Measurements from ENCODE around the gene DLL3.
"Not testable (repeated sequence)": the region's sequence is repeated elsewhere in the genome, so short reads cannot be mapped to it uniquely, and the experiment has no call there.

The DLL3 gene

DNA sequence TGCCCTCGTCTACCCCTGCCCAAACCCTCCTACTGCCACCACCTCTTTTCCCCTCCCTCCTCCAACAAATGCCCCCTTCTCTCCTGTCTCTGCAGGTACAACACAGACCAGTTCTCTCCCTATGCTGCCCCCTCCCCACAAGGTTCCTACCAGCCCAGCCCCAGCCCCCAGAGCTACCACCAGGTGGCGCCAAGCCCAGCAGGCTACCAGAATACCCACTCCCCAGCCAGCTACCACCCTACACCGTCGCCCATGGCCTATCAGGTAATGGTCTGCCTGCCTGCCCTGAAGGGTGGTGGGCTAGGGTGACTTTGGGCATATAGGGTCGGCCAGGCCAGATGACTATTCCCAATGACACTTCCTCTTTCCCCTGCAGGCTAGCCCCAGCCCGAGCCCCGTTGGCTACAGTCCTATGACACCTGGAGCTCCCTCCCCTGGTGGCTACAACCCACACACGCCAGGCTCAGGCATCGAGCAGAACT lies 24.6 kb upstream of the DLL3 start:
- H3K27me3 ChIP-seq (ENCODE audit: insufficient read depth, low read length) = no peaks in the 10 kb centered on the region
- peaks cover 74% of the 10 kb centered on the region for H3K36me3 ChIP-seq (ENCODE audit: insufficient read depth, low read length)
- no peak for TF ChIP-seq EZH2 (IDR thresholded peaks at IDR 0.05; ENCODE audit: borderline replicate concordance, low read length)
- TF ChIP-seq, protein P1, sequence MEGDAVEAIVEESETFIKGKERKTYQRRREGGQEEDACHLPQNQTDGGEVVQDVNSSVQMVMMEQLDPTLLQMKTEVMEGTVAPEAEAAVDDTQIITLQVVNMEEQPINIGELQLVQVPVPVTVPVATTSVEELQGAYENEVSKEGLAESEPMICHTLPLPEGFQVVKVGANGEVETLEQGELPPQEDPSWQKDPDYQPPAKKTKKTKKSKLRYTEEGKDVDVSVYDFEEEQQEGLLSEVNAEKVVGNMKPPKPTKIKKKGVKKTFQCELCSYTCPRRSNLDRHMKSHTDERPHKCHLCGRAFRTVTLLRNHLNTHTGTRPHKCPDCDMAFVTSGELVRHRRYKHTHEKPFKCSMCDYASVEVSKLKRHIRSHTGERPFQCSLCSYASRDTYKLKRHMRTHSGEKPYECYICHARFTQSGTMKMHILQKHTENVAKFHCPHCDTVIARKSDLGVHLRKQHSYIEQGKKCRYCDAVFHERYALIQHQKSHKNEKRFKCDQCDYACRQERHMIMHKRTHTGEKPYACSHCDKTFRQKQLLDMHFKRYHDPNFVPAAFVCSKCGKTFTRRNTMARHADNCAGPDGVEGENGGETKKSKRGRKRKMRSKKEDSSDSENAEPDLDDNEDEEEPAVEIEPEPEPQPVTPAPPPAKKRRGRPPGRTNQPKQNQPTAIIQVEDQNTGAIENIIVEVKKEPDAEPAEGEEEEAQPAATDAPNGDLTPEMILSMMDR (IDR thresholded peaks at IDR 0.05; ENCODE audit: low read length) = peak; percentile 92
- H3F3A ChIP-seq (ENCODE audit: insufficient read depth, low read length) = peaks cover 4% of the 10 kb centered on the region; the same call in 1 of the 2 replicates
- H3K79me2 ChIP-seq (ENCODE audit: insufficient read depth, low read length) = no peaks in the 10 kb centered on the region
- no peaks in the 10 kb centered on the region for H3K9me2 ChIP-seq (ENCODE audit: low read depth, low read length)
- no peaks in the 10 kb centered on the region for H4K20me1 ChIP-seq (ENCODE audit: insufficient read depth, low read length)
- H3K4me1 ChIP-seq (ENCODE audit: insufficient read depth, low read length, severe bottlenecking) = no peaks in the 10 kb centered on the region
- H3K27ac ChIP-seq (ENCODE audit: low read depth, low read length, poor library complexity, severe bottlenecking) = no peak overlapping the region
- H3K4me3 ChIP-seq (ENCODE audit: low read depth, low read length, poor library complexity, severe bottlenecking) = no peak overlapping the region
- H3K4me2 ChIP-seq (ENCODE audit: low read length) = no peak overlapping the region
- H2AFZ ChIP-seq (ENCODE audit: low read length) = no peak overlapping the region
- no peak overlapping the region for H3K9ac ChIP-seq (ENCODE audit: low read length)
- H3K9me3 ChIP-seq (ENCODE audit: low read length) = no peaks in the 10 kb centered on the region

DNA sequence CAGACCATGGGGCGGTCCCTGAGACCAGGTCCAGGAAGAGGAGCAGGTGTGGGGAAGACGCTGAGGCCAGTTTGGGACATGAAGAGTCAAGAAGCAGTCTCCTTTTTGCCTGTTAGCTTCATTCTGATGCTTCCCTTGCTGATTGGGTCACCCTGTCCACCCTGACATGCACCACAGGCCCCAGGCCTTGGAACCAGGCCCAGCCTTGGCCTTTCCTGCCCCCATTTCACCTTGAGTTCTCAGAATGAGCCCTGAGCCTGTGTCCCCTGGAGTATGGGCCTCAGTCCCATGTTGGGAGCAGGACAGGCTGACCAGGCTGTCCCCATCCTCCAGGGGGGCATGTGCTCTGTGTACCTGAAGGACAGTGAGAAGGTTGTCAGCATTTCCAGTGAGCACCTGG lies 23.0 kb upstream of the DLL3 start:
- H3F3A ChIP-seq (ENCODE audit: insufficient read depth, low read length) = peaks cover 4% of the 10 kb centered on the region; the same call in 1 of the 2 replicates
- no peak overlapping the region for H3K4me2 ChIP-seq (ENCODE audit: low read length)
- H3K9me3 ChIP-seq (ENCODE audit: low read length) = no peaks in the 10 kb centered on the region
- H3K9me2 ChIP-seq (ENCODE audit: low read depth, low read length) = no peaks in the 10 kb centered on the region
- no peak overlapping the region for H2AFZ ChIP-seq (ENCODE audit: low read length)
- peaks cover 13% of the 10 kb centered on the region for H3K4me1 ChIP-seq (ENCODE audit: insufficient read depth, low read length, severe bottlenecking)
- H3K36me3 ChIP-seq (ENCODE audit: insufficient read depth, low read length) = peaks cover 59% of the 10 kb centered on the region
- no peaks in the 10 kb centered on the region for H3K27me3 ChIP-seq (ENCODE audit: insufficient read depth, low read length)
- peaks cover under 1% of the 10 kb centered on the region; the same call in 1 of the 2 replicates for H3K79me2 ChIP-seq (ENCODE audit: insufficient read depth, low read length)
- H3K4me3 ChIP-seq (ENCODE audit: low read depth, low read length, poor library complexity, severe bottlenecking) = no peak overlapping the region
- no peak overlapping the region for H3K9ac ChIP-seq (ENCODE audit: low read length)
- no peaks in the 10 kb centered on the region for H4K20me1 ChIP-seq (ENCODE audit: insufficient read depth, low read length)
- TF ChIP-seq, protein P1 (IDR thresholded peaks at IDR 0.05; ENCODE audit: low read length) = no peak
- TF ChIP-seq EZH2 (IDR thresholded peaks at IDR 0.05; ENCODE audit: borderline replicate concordance, low read length) = no peak
- H3K27ac ChIP-seq (ENCODE audit: low read depth, low read length, poor library complexity, severe bottlenecking) = no peak overlapping the region

DNA sequence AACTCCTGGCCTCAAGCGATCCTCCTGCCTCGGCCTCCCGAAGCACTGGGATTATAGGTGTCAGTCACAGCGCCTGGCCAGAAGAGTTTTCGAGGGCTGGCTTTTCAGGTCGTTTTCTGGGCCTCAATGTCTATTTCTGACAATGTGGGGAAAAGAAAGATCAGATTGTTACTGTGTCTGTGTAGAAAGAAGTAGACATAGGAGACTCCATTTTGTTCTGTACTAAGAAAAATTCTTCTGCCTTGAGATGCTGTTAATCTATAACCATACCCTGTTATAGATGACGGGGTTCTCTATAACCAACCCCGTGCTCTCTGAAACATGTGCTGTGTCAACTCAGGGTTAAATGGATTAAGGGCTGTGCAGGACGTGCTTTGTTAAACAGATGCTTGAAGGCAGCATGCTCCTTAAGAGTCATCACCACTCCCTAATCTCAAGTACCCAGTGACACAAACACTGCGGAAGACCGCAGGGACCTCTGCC lies 19.4 kb upstream of the DLL3 start:
- H3F3A ChIP-seq (ENCODE audit: insufficient read depth, low read length); H2AFZ ChIP-seq (ENCODE audit: low read length); H3K4me3 ChIP-seq (ENCODE audit: low read depth, low read length, poor library complexity, severe bottlenecking); H3K9me2 ChIP-seq (ENCODE audit: low read depth, low read length); H3K9me3 ChIP-seq (ENCODE audit: low read length); H4K20me1 ChIP-seq (ENCODE audit: insufficient read depth, low read length); H3K27me3 ChIP-seq (ENCODE audit: insufficient read depth, low read length): not testable (repeated sequence)
- peak overlapping the region; percentile 98; the same call in 1 of the 2 replicates for H3K9ac ChIP-seq (ENCODE audit: low read length)
- H3K4me2 ChIP-seq (ENCODE audit: low read length) = peak overlapping the region; percentile 100; the same call in 1 of the 2 replicates
- peaks cover 46% of the 10 kb centered on the region for H3K36me3 ChIP-seq (ENCODE audit: insufficient read depth, low read length)
- H3K79me2 ChIP-seq (ENCODE audit: insufficient read depth, low read length) = peaks cover 11% of the 10 kb centered on the region
- H3K4me1 ChIP-seq (ENCODE audit: insufficient read depth, low read length, severe bottlenecking) = peaks cover 24% of the 10 kb centered on the region
- H3K27ac ChIP-seq (ENCODE audit: low read depth, low read length, poor library complexity, severe bottlenecking) = peak overlapping the region; percentile 78

DNA sequence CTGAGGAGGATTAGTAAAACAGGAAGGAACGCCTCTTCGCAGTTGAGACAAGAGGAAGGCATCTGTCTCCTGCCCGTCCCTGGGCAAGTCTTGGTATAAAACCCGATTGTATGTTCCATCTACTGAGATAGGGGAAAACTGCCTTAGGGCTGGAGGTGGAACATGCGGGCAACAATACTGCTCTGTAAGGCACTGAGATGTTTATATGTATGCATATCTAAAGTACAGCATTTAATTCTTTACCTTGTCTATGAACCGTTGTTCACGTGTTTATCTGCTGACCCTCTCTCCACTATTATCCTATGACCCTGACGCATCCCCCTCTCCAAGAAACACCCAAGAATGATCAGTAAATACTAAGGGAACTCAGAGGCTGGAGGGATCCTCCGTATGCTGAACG lies 18.8 kb upstream of the DLL3 start:
- no peaks in the 10 kb centered on the region for H4K20me1 ChIP-seq (ENCODE audit: insufficient read depth, low read length)
- peaks cover 11% of the 10 kb centered on the region for H3K79me2 ChIP-seq (ENCODE audit: insufficient read depth, low read length)
- H3K4me3 ChIP-seq (ENCODE audit: low read depth, low read length, poor library complexity, severe bottlenecking) = peak overlapping the region; percentile 98
- peak overlapping the region; percentile 78 for H3K27ac ChIP-seq (ENCODE audit: low read depth, low read length, poor library complexity, severe bottlenecking)
- H2AFZ ChIP-seq (ENCODE audit: low read length) = no peak overlapping the region
- peaks cover 24% of the 10 kb centered on the region for H3K4me1 ChIP-seq (ENCODE audit: insufficient read depth, low read length, severe bottlenecking)
- peaks cover 46% of the 10 kb centered on the region for H3K36me3 ChIP-seq (ENCODE audit: insufficient read depth, low read length)
- H3K9me3 ChIP-seq (ENCODE audit: low read length) = no peaks in the 10 kb centered on the region
- H3K27me3 ChIP-seq (ENCODE audit: insufficient read depth, low read length) = no peaks in the 10 kb centered on the region
- TF ChIP-seq EZH2 (IDR thresholded peaks at IDR 0.05; ENCODE audit: borderline replicate concordance, low read length) = no peak
- TF ChIP-seq, protein P1 (IDR thresholded peaks at IDR 0.05; ENCODE audit: low read length) = no peak
- H3F3A ChIP-seq (ENCODE audit: insufficient read depth, low read length) = peaks cover 4% of the 10 kb centered on the region; the same call in 1 of the 2 replicates
- peak overlapping the region; percentile 98 for H3K9ac ChIP-seq (ENCODE audit: low read length)
- no peaks in the 10 kb centered on the region for H3K9me2 ChIP-seq (ENCODE audit: low read depth, low read length)
- peak overlapping the region; percentile 100 for H3K4me2 ChIP-seq (ENCODE audit: low read length)

All from OCI-LY1 (cell line).